Lower leg skin (tissue), 3 donors: ENCODE results near the gene GNAI3.

ENCODE experiments used
- POLR2A ChIP-seq, 2 donors: fragments of 450-650 bp; IDR thresholded peaks; one replicate each; pipeline ENCODE4 v1.6.1; 2016 to 2017; ENCODE audit warnings: antibody characterized with exemption in 2 of 2, mild to moderate bottlenecking in 1 of 2, moderate library complexity in 1 of 2
- TF ChIP-seq, protein P1 (sequence below), 3 donors: fragments of 450-650 bp; IDR thresholded peaks; one replicate each; pipeline ENCODE4 v1.5.1; 2016; ENCODE audit warnings: antibody characterized with exemption in 3 of 3, mild to moderate bottlenecking in 3 of 3, moderate library complexity in 2 of 3

DNA sequence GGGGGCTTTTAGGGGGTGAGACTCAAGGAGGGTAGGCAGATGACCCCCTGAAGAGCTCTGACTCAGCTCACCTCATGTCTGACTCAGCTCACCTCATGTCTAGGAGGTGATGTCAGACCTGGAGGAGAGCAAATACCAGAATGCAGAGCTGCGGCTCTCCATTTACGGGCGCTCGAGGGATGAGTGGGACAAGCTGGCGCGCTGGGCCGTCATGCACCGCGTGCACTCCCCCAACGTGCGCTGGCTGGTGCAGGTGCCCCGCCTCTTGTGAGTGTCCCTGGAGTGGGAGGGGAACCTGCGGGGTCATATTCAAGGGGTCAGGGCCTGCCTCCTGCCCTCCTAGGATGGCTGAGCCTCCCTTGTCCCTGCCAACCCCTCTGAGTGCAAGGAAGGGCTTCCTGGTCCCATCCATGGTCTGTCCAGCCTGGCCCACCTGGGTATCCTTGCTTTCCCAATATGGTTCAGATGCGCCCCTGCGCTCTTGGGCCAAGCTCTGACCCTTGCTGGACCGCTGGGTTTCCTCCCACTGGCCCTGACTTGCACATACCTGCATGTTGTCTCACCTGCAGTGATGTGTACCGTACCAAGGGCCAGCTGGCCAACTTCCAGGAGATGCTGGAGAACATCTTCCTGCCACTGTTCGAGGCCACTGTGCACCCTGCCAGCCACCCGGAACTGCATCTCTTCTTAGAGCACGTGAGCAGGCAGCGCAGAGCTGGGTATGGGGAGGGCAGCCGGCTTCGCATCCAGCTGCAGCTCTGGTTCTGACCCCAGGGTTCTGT is 80.3 kb downstream of the GNAI3 start:
- TF ChIP-seq, protein P1, sequence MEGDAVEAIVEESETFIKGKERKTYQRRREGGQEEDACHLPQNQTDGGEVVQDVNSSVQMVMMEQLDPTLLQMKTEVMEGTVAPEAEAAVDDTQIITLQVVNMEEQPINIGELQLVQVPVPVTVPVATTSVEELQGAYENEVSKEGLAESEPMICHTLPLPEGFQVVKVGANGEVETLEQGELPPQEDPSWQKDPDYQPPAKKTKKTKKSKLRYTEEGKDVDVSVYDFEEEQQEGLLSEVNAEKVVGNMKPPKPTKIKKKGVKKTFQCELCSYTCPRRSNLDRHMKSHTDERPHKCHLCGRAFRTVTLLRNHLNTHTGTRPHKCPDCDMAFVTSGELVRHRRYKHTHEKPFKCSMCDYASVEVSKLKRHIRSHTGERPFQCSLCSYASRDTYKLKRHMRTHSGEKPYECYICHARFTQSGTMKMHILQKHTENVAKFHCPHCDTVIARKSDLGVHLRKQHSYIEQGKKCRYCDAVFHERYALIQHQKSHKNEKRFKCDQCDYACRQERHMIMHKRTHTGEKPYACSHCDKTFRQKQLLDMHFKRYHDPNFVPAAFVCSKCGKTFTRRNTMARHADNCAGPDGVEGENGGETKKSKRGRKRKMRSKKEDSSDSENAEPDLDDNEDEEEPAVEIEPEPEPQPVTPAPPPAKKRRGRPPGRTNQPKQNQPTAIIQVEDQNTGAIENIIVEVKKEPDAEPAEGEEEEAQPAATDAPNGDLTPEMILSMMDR (IDR thresholded peaks at IDR 0.05): no peak
- TF ChIP-seq POLR2A (IDR thresholded peaks at IDR 0.05): no peak
